ENCODE results near the gene CNOT4. TPM values are rescaled to one million over a fixed set of nuclear protein-coding genes. Genes with fewer than 3 reads are reported as not detected.

The CNOT4 gene
- total RNA-seq, 1 experiment from 2014 or later = 10.4 TPM

- no peaks in the 10 kb centered on the region for H3K27me3 ChIP-seq (ENCODE audit: control insufficient read depth, insufficient read depth, low read length)
- DNase-seq = no peak
- no peak overlapping the region for H3K4me3 ChIP-seq (ENCODE audit: insufficient read depth, low read depth, low read length)
- no peaks in the 10 kb centered on the region; the same call in 1 of the 2 replicates for H3K36me3 ChIP-seq (replicated peaks; ENCODE audit: control insufficient read depth, insufficient read depth, low read length)
Observed at GRCh38 chr7:135411098-135411497, 98.8 kb downstream of the CNOT4 start.

- H3K27me3 ChIP-seq (ENCODE audit: control insufficient read depth, insufficient read depth, low read length) = no peaks in the 10 kb centered on the region
- no peaks in the 10 kb centered on the region; the same call in 1 of the 2 replicates for H3K36me3 ChIP-seq (replicated peaks; ENCODE audit: control insufficient read depth, insufficient read depth, low read length)
- no peak overlapping the region for H3K4me3 ChIP-seq (ENCODE audit: insufficient read depth, low read depth, low read length)
- DNase-seq = no peak
Observed at GRCh38 chr7:135410543-135410942, 99.4 kb downstream of the CNOT4 start.

GRCh38 chr7:135409845-135410542 lies 99.9 kb downstream of the CNOT4 start:
- Histone ChIP-seq H3K4me3 (ENCODE audit: insufficient read depth, low read depth, low read length) (no peak overlapping the region), H3K36me3 (replicated peaks; ENCODE audit: control insufficient read depth, insufficient read depth, low read length) (no peaks in the 10 kb centered on the region; the same call in 1 of the 2 replicates), H3K27me3 (ENCODE audit: control insufficient read depth, insufficient read depth, low read length) (no peaks in the 10 kb centered on the region)
- DNase-seq = no peak

GRCh38 chr7:135407884-135408283 lies 102.0 kb downstream of the CNOT4 start:
- Histone ChIP-seq H3K36me3 (replicated peaks; ENCODE audit: control insufficient read depth, insufficient read depth, low read length) (no peaks in the 10 kb centered on the region; the same call in 1 of the 2 replicates), H3K27me3 (ENCODE audit: control insufficient read depth, insufficient read depth, low read length) (no peaks in the 10 kb centered on the region)
- no peak for DNase-seq

GRCh38 chr7:135406918-135407317 lies 103.0 kb downstream of the CNOT4 start:
- H3K36me3 ChIP-seq (replicated peaks; ENCODE audit: control insufficient read depth, insufficient read depth, low read length) = no peaks in the 10 kb centered on the region; the same call in 1 of the 2 replicates
- no peak overlapping the region for H3K4me3 ChIP-seq (ENCODE audit: insufficient read depth, low read depth, low read length)
- H3K27me3 ChIP-seq (ENCODE audit: control insufficient read depth, insufficient read depth, low read length) = no peaks in the 10 kb centered on the region
- no peak for DNase-seq

More at GRCh38 chr7:135407884-135408283, 102.0 kb downstream of the CNOT4 start:
- no peak overlapping the region for H3K4me3 ChIP-seq (ENCODE audit: insufficient read depth, low read depth, low read length)

DNA sequence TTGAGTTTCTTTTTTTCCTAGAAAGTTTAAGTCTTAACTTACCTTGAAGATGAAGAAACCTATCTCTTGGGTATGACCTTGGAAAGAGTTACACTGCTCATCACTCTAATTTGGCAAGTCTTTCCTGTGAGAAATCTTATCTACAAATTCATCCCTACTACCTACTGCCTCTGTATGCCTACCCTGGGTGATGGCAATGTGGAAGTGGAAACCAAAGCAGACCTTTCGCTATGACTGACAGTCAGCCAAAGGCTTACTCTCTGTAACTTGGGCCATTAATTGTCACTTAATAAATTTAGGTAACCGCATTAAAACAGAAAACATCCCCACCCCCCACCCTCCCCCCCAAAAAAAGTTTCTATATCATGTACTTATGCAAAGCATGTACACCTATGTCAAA lies 103.9 kb downstream of the CNOT4 start:
- Histone ChIP-seq H3K4me3 (ENCODE audit: insufficient read depth, low read depth, low read length) (no peak overlapping the region), H3K27me3 (ENCODE audit: control insufficient read depth, insufficient read depth, low read length) (no peaks in the 10 kb centered on the region), H3K36me3 (replicated peaks; ENCODE audit: control insufficient read depth, insufficient read depth, low read length) (no peaks in the 10 kb centered on the region; the same call in 1 of the 2 replicates)
- DNase-seq = no peak

DNA sequence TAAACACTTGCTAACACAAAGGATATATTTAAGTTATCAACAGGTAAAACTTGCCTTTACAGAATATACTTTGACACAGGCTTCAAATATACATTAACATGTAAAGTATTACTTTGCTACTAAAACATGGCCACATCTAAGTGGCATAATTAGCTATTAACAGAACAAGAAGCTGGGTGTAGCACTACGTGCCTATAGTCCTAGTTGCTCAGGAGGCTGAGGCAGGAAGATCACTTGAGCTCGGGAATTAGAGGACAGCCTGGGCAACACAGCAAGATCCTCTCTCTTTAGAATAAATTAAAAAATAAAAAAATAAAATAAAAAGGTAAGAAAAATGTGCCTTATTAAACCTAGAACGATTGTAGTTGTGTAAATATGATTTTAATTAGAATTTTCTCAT lies 106.6 kb downstream of the CNOT4 start:
- no peaks in the 10 kb centered on the region for H3K36me3 ChIP-seq (replicated peaks; ENCODE audit: control insufficient read depth, insufficient read depth, low read length)
- no peaks in the 10 kb centered on the region for H3K27me3 ChIP-seq (ENCODE audit: control insufficient read depth, insufficient read depth, low read length)
- DNase-seq = no peak
- H3K4me3 ChIP-seq (ENCODE audit: insufficient read depth, low read depth, low read length) = no peak overlapping the region

DNA sequence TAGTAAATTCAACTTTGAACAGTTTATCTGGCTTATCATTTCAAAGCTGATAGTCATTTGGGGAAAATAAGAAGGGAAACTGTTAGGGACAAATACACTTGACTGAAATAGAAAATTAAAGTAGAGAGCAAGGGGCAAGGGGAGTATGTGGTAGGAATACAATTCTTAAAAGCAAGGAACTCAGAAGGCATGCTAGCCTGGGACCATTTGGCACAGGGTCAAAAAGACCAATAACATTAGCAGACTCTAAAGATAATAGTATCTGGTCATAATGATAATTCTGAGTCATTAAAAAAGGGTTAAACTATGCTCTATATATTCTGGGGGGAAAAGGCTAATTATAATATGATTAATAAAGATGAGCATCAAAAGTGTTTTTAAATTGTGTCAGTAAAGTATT lies 112.2 kb downstream of the CNOT4 start:
- H3K27me3 ChIP-seq (ENCODE audit: control insufficient read depth, insufficient read depth, low read length) = no peaks in the 10 kb centered on the region
- no peak overlapping the region for H3K4me3 ChIP-seq (ENCODE audit: insufficient read depth, low read depth, low read length)
- peaks cover 3% of the 10 kb centered on the region for H3K36me3 ChIP-seq (replicated peaks; ENCODE audit: control insufficient read depth, insufficient read depth, low read length)
- no peak for DNase-seq

- no peak overlapping the region for H3K4me3 ChIP-seq (ENCODE audit: insufficient read depth, low read depth, low read length)
- no peak for DNase-seq
- H3K36me3 ChIP-seq (replicated peaks; ENCODE audit: control insufficient read depth, insufficient read depth, low read length) = peaks cover 3% of the 10 kb centered on the region
- H3K27me3 ChIP-seq (ENCODE audit: control insufficient read depth, insufficient read depth, low read length) = no peaks in the 10 kb centered on the region
Observed at GRCh38 chr7:135392701-135393100, 117.2 kb downstream of the CNOT4 start.

- Histone ChIP-seq H3K27me3 (ENCODE audit: control insufficient read depth, insufficient read depth, low read length) (no peaks in the 10 kb centered on the region), H3K36me3 (replicated peaks; ENCODE audit: control insufficient read depth, insufficient read depth, low read length) (peaks cover 3% of the 10 kb centered on the region), H3K4me3 (ENCODE audit: insufficient read depth, low read depth, low read length) (no peak overlapping the region)
- DNase-seq = no peak
Observed at GRCh38 chr7:135391514-135391913, 118.4 kb downstream of the CNOT4 start.

DNA sequence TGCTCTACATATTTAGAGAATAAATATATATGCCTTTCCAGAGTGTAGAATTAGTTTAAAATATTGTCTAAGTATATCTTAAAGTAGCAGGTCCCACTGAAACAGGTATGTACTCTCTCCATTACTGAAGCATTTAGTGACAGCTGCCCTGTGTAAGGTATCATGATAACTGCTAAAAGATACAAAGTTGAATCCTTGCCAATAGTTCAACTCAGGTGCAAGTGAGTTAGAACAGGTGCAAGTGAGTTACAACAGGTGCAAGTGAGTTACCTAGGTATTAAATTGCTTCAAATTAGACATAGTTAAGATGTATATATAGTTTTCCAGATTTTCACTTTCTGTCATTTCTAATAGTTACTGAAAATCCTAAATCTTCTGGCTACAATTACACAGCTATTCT lies 119.1 kb downstream of the CNOT4 start:
- Histone ChIP-seq H3K27me3 (ENCODE audit: control insufficient read depth, insufficient read depth, low read length) (no peaks in the 10 kb centered on the region), H3K36me3 (replicated peaks; ENCODE audit: control insufficient read depth, insufficient read depth, low read length) (peaks cover 3% of the 10 kb centered on the region), H3K4me3 (ENCODE audit: insufficient read depth, low read depth, low read length) (no peak overlapping the region)
- DNase-seq = no peak

GRCh38 chr7:135389971-135390370 lies 119.9 kb downstream of the CNOT4 start:
- Histone ChIP-seq H3K27me3 (ENCODE audit: control insufficient read depth, insufficient read depth, low read length) (no peaks in the 10 kb centered on the region), H3K4me3 (ENCODE audit: insufficient read depth, low read depth, low read length) (no peak overlapping the region), H3K36me3 (replicated peaks; ENCODE audit: control insufficient read depth, insufficient read depth, low read length) (peaks cover 3% of the 10 kb centered on the region)
- no peak for DNase-seq

- Histone ChIP-seq H3K27me3 (ENCODE audit: control insufficient read depth, insufficient read depth, low read length) (no peaks in the 10 kb centered on the region), H3K36me3 (replicated peaks; ENCODE audit: control insufficient read depth, insufficient read depth, low read length) (no peaks in the 10 kb centered on the region; the same call in 1 of the 2 replicates), H3K4me3 (ENCODE audit: insufficient read depth, low read depth, low read length) (no peak overlapping the region)
- peak; percentile 15 for DNase-seq
Observed at GRCh38 chr7:135388616-135389015, 121.3 kb downstream of the CNOT4 start.

- no peak overlapping the region for H3K4me3 ChIP-seq (ENCODE audit: insufficient read depth, low read depth, low read length)
- H3K27me3 ChIP-seq (ENCODE audit: control insufficient read depth, insufficient read depth, low read length) = no peaks in the 10 kb centered on the region
- peak; percentile 13 for DNase-seq
- no peaks in the 10 kb centered on the region for H3K36me3 ChIP-seq (replicated peaks; ENCODE audit: control insufficient read depth, insufficient read depth, low read length)
Observed at GRCh38 chr7:135386776-135387175, 123.1 kb downstream of the CNOT4 start.

DNA sequence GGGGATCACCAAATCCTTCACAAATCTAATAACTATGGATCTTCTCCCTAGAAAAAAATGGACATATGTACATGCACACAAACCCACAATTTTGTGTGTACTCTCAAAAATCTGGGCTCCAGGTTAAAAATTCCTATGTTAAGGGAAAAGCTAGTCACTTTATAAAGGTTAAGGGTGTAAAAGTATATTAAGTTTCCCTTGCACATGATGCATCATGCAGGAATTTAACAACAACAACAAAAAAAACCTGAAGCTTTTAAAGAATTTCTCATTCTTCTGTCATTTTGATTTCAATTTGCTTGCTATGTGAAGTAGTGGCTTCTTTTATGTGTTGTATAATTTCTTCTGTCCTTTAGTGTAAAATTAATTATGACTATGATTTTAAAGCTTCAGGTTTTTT lies 123.7 kb downstream of the CNOT4 start:
- no peak for DNase-seq
- no peaks in the 10 kb centered on the region for H3K36me3 ChIP-seq (replicated peaks; ENCODE audit: control insufficient read depth, insufficient read depth, low read length)
- H3K4me3 ChIP-seq (ENCODE audit: insufficient read depth, low read depth, low read length) = no peak overlapping the region
- no peaks in the 10 kb centered on the region for H3K27me3 ChIP-seq (ENCODE audit: control insufficient read depth, insufficient read depth, low read length)
